Measurements from ENCODE around the gene RNF144A. TPM values are rescaled to one million over a fixed set of nuclear protein-coding genes. Genes with fewer than 3 reads are reported as not detected.

RNF144A gene, protein sequence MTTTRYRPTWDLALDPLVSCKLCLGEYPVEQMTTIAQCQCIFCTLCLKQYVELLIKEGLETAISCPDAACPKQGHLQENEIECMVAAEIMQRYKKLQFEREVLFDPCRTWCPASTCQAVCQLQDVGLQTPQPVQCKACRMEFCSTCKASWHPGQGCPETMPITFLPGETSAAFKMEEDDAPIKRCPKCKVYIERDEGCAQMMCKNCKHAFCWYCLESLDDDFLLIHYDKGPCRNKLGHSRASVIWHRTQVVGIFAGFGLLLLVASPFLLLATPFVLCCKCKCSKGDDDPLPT
- 12.5 to 13.6 TPM (median 12.8 TPM) in 3 replicates for total RNA-seq (2021)
- Bru-seq, nascent RNA = percentile 56 among the genes with signal in this experiment
- long read RNA-seq, experiment 1, full-length matches to known transcripts = 25 of 46 reads
- long read RNA-seq, experiment 1, partial matches to known transcripts = 7 of 46 reads
- long read RNA-seq, experiment 1, other reads (novel, unspliced or antisense) = 14 of 46 reads
- long read RNA-seq, experiment 2, partial matches to known transcripts = 0 of 15 reads
- long read RNA-seq, experiment 2, other reads (novel, unspliced or antisense) = 15 of 15 reads
- long read RNA-seq, experiment 3, partial matches to known transcripts = 0 of 1 reads
- long read RNA-seq, experiment 3, other reads (novel, unspliced or antisense) = 1 of 1 reads

GRCh38 chr2:6917071-6917760 is at the start of gene RNF144A:
RNF144A (plus strand) TSS chr2:6917412; CDS start chr2:6996927, 79,515 bp downstream.
- H3K27me3 Mint-ChIP-seq (ENCODE audit: low read depth) = peaks cover 28% of the 10 kb centered on the region
- peaks cover 38% of the 10 kb centered on the region for H3K4me1 Mint-ChIP-seq
- no peak within 1 kb of the TSS for H3K27ac Mint-ChIP-seq
- H3K36me3 Mint-ChIP-seq = no peaks in the 10 kb centered on the region
- ATAC-seq (peak; percentile 72), DNase-seq (ENCODE audit: low spot score) (peak; percentile 62)
- TF ChIP-seq E2F5 (CRISPR knock-in tag; IDR thresholded peaks at IDR 0.05) (0 out of 2 replicates have a peak, but pooled peaks have one; percentile 35), HMGXB4 (CRISPR knock-in tag; IDR thresholded peaks at IDR 0.05) (peak; percentile 62), ZBTB21 (CRISPR knock-in tag; IDR thresholded peaks at IDR 0.05; ENCODE audit: borderline replicate concordance) (no peak), ESRRA (CRISPR knock-in tag; IDR thresholded peaks at IDR 0.05; ENCODE audit: borderline replicate concordance) (no peak), ZNF396 (CRISPR knock-in tag; IDR thresholded peaks at IDR 0.05; ENCODE audit: borderline replicate concordance) (no peak), ZNF219 (CRISPR knock-in tag; IDR thresholded peaks at IDR 0.05; ENCODE audit: borderline replicate concordance) (no peak), CREB1 (CRISPR knock-in tag; IDR thresholded peaks at IDR 0.05) (no peak), KAT7 (CRISPR knock-in tag; IDR thresholded peaks at IDR 0.05; ENCODE audit: borderline replicate concordance) (no peak), PRDM15 (CRISPR knock-in tag; IDR thresholded peaks at IDR 0.05) (0 out of 2 replicates have a peak, but pooled peaks have one; percentile 26), ZNF121 (CRISPR knock-in tag; IDR thresholded peaks at IDR 0.05) (peak; percentile 94; the same call in 1 of the 2 replicates), CREM (CRISPR knock-in tag; IDR thresholded peaks at IDR 0.05) (0 out of 2 replicates have a peak, but pooled peaks have one; percentile 36), NFATC4 (CRISPR knock-in tag; IDR thresholded peaks at IDR 0.05) (no peak), ZNF317 (CRISPR knock-in tag; IDR thresholded peaks at IDR 0.05; ENCODE audit: borderline replicate concordance, low read depth) (no peak), EMX1 (CRISPR knock-in tag; IDR thresholded peaks at IDR 0.05) (no peak), CTCF (IDR thresholded peaks at IDR 0.05) (peak; percentile 20; the same call in 1 of the 2 replicates), SP1 (CRISPR knock-in tag; conservative IDR thresholded peaks at IDR 0.05) (peak; percentile 54; the same call in 1 of the 2 replicates)
- TF ChIP-seq, protein P1, sequence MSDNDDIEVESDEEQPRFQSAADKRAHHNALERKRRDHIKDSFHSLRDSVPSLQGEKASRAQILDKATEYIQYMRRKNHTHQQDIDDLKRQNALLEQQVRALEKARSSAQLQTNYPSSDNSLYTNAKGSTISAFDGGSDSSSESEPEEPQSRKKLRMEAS (CRISPR knock-in tag; IDR thresholded peaks at IDR 0.05) = peak; percentile 17; the same call in 1 of the 2 replicates
- H3K9me3 Mint-ChIP-seq = no peaks in the 10 kb centered on the region
- POLR2A ChIA-PET = no interaction called here
- CTCF ChIA-PET = interaction anchor here (0.6 to 2.5 kb wide), 10 partner anchors 10 to 117 kb away, joined by 3 to 12 read pairs (median 3); no protein-coding TSS in a partner anchor
- peak within 1 kb of the TSS; percentile 67 for H3K4me3 Mint-ChIP-seq
